ENCODE measurements around the gene RAB11B.
"Not testable (repeated sequence)": the region's sequence is repeated elsewhere in the genome, so short reads cannot be mapped to it uniquely, and the experiment has no call there.

RAB11B gene

GRCh38 chr19:8370176-8371010 lies 19.8 kb upstream of the RAB11B start:
- no peak for DNase-seq (ENCODE audit: low read depth in 3 of 3)

GRCh38 chr19:8371011-8371804 lies 19.0 kb upstream of the RAB11B start:
- no peak for DNase-seq (ENCODE audit: low read depth in 3 of 3)

- DNase-seq (ENCODE audit: low read depth in 3 of 3) = no peak
These were observed 16.0 kb upstream of the RAB11B start for GRCh38 chr19:8373867-8374813.

GRCh38 chr19:8375766-8376165 lies 14.4 kb upstream of the RAB11B start:
- not testable (repeated sequence) for DNase-seq (ENCODE audit: low read depth in 3 of 3)

DNA sequence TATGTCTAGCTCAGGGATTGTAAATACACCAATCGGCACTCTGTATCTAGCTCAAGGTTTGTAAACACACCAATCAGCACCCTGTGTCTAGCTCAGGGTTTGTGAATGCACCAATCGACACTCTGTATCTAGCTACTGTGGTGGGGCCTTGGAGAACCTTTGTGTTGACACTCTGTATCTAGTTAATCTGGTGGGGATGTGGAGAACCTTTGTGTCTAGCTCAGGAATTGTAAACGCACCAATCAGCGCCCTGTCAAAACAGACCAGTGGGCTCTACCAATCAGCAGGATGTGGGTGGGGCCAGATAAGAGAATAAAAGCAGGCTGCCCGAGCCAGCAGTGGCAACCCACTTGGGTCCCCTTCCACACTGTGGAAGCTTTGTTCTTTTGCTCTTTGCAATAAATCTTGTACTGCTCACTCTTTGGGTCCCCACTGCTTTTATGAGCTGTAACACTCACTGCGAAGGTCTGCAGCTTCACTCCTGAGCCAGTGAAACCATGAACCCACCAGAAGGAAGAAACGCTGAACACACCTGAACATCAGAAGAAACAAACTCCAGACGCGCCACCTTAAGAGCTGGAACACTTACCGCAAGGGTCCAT lies 13.7 kb upstream of the RAB11B start:
- not testable (repeated sequence) for DNase-seq (ENCODE audit: low read depth in 3 of 3)

- DNase-seq (ENCODE audit: low read depth in 3 of 3) = no peak
These were observed 12.6 kb upstream of the RAB11B start for GRCh38 chr19:8377598-8377997.

DNA sequence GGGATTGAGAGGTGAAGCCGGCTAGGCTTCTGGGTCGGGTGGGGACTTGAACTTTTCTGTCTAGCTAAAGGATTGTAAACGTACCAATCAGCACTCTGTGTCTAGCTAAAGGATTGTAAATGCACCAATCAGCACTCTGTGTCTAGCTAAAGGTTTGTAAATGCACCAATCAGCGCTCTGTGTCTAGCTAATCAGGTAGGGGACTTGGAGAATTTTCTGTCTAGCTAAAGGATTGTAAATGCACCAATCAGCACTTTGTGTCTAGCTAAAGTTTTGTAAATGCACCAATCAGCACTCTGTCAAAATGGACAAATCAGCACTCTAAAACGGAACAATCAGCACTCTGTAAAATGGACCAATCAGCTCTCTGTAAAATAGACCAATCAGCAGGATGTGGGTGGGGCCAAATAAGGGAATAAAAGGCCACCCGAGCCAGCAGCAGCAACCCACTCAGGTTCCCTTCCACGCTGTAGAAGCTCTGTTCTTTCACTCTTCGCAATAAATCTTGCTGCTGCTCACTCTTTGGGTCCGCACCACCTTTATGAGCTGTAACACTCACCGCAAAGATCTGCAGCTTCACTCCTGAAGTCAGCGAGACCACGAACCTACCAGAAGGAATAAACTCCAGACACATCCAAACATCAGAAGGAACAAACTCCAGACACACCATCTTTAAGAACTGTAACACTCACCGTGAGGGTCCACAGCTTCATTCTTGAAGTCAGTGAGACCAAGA lies 10.8 kb upstream of the RAB11B start:
- DNase-seq (ENCODE audit: low read depth in 3 of 3) = not testable (repeated sequence)

- DNase-seq (ENCODE audit: low read depth in 3 of 3) = not testable (repeated sequence)
These were observed 5.6 kb upstream of the RAB11B start for GRCh38 chr19:8384569-8384968.

GRCh38 chr19:8385103-8385502 lies 5.1 kb upstream of the RAB11B start:
- DNase-seq (ENCODE audit: low read depth in 3 of 3) = not testable (repeated sequence)

GRCh38 chr19:8385566-8385965 lies 4.6 kb upstream of the RAB11B start:
- not testable (repeated sequence) for DNase-seq (ENCODE audit: low read depth in 3 of 3)

DNA sequence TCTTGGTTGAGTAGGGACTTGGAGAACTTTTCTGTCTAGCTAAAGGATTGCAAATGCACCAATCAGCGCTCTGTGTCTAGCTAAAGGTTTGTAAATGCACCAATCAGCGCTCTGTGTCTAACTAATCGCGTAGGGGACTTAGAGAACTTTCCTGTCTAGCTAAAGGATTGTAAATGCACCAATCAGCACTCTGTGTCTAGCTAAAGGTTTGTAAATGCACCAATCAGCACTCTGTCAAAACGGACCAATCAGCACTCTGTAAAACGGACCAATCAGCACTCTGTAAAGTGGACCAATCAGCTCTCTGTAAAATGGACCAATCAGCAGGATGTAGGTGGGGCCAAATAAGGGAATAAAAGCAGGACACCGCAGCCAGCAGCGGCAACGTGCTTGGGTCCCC lies 3.7 kb upstream of the RAB11B start:
- not testable (repeated sequence) for DNase-seq (ENCODE audit: low read depth in 3 of 3)

GRCh38 chr19:8386990-8387389 lies 3.2 kb upstream of the RAB11B start:
- DNase-seq (ENCODE audit: low read depth in 3 of 3) = no peak

GRCh38 chr19:8387688-8388611 lies 2.2 kb upstream of the RAB11B start:
- DNase-seq (ENCODE audit: low read depth in 3 of 3) = no peak

DNA sequence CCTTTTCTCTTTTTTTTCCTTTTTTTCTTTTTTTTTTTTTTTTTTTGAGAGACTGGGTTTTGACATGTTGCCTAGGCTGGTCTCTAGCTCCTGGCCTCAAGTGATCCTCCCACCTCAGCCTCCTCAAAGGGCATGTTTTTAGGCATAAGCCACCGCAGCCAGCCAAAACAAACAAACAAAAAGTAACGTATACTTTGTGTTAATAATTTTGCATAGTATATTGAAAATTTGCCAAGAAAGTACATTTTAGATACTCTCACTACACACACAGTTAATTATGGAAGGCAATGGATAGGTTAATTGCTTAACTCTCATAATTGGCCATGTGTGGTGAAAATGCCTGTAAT lies 1.6 kb upstream of the RAB11B start:
- no peak for DNase-seq (ENCODE audit: low read depth in 3 of 3)

- peak; percentile 93 to 97 (median 93) for DNase-seq (ENCODE audit: low read depth in 3 of 3)
These were observed 439 bp downstream of the RAB11B start for GRCh38 chr19:8390617-8390981.

DNA sequence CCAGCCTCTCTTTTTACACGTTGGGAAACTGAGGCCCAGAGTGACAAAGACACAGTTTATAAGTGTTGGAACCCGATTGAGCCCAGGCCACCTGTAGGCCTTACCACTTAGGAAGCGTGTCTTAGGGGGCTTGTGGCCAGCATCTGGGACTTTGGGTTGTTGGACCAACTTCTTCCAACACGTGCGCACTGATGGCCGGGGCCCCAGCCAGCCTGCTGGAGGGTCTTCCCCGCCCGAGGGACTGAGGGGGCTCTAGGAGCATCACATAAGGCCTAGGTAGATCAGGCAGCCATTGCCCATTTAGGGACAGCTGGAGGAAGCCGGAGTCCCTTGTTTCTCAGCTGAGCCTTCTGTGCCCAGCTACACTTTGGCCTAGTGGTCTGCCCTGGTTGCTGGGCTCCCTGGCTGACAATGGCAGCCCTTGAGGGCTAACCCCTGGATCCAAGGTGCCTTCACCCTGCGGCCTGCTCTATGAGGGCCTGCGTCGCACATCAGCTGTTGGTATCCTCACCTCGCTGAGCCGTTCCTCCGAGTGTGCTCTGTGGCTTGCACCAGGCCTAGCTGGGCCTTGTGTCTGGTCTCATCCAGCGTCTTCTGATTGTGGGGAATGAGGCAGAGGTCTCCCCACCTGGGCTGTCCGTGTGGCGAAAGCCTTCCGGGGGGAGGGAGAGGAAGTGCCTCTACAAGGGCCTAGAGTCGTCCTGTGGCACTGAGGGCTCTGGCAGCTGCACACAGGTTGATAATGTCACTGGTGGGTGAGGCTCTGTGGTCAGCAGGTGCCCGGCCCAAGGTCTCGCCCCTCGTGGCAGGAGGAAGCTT lies 1.2 kb downstream of the RAB11B start:
- DNase-seq (ENCODE audit: low read depth in 3 of 3) = no peak

DNA sequence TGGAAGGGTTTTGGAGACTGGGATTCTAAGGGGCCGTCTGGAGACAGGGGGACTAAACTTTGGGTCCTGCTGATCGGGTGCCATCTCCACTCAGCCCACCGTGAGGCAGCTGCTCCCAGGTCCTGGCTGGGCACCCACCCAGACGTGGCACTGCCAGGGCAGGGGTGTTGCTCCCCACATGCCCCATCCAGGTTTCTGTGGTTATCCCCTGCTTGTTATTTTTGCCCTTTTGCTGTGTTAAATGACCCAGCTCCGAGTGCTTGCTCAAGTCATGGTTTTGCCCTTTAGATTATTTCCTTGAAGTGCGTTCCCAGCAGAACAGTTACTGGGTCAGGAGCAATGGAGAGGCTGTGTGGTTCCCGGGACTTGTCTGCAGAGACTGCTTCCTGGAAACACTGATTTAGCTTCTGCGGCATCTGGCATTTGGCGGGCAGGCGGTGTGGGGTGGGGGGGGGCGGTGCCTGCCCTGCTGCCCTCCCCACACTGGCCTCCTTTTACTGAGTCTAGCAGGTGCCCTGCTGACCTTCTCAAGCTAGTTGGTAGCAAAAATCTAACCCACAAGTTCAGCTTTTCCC lies 1.9 kb downstream of the RAB11B start:
- DNase-seq (ENCODE audit: low read depth in 3 of 3) = no peak

GRCh38 chr19:8393192-8393870 lies 3.2 kb downstream of the RAB11B start:
- no peak for DNase-seq (ENCODE audit: low read depth in 3 of 3)

All from stimulated activated CD4-positive, alpha-beta T cell treated with anti-CD3 and anti-CD28 coated beads, TNF-alpha, amount 100 ng/mL, for 48 hours (primary cell).